Osteocyte (in vitro differentiated cells): ENCODE data around the gene HAPLN2. TPM values are rescaled to one million over a fixed set of nuclear protein-coding genes. Genes with fewer than 3 reads are reported as not detected.
A peak's percentile ranks its signal among the peaks of the same experiment; 100 is the strongest.

Experiments used
- DNase-seq: peaks from one replicate; pipeline ENCODE4 v3.0.0; 2021; ENCODE audit warnings: mixed read lengths; ENCODE audit not compliant: unreplicated experiment; ENCODE audit errors: extremely low spot score
- H3K27ac Mint-ChIP-seq: one replicate; pipeline ENCODE4 v1.8.0; 2021; ENCODE audit warnings: mild to moderate bottlenecking, mixed read lengths; ENCODE audit not compliant: unreplicated experiment
- H3K27me3 Mint-ChIP-seq: one replicate; pipeline ENCODE4 v1.8.0; 2021; ENCODE audit warnings: mixed read lengths; ENCODE audit not compliant: unreplicated experiment
- H3K36me3 Mint-ChIP-seq: one replicate; pipeline ENCODE4 v1.8.0; 2021; ENCODE audit warnings: mixed read lengths; ENCODE audit not compliant: unreplicated experiment
- H3K4me1 Mint-ChIP-seq: one replicate; pipeline ENCODE4 v1.8.0; 2021; ENCODE audit warnings: mixed read lengths; ENCODE audit not compliant: unreplicated experiment
- H3K4me3 Mint-ChIP-seq: one replicate; pipeline ENCODE4 v1.8.0; 2021; ENCODE audit warnings: mild to moderate bottlenecking, moderate library complexity, mixed read lengths; ENCODE audit not compliant: unreplicated experiment
- H3K9me3 Mint-ChIP-seq: one replicate; pipeline ENCODE4 v1.8.0; 2021; ENCODE audit warnings: mixed read lengths; ENCODE audit not compliant: unreplicated experiment
- CTCF ChIP-seq: fragments of 200-600 bp; sonication (generic); IDR thresholded peaks from 2 replicates; pipeline ENCODE4 v1.5.0; 2021; ENCODE audit warnings: antibody characterized with exemption, mild to moderate bottlenecking, moderate library complexity
- total RNA-seq: library from RNA; stranded (reverse); gene quantifications from 2 replicates; pipeline ENCODE4 v1.2.1, GENCODE V29; 2021

The HAPLN2 gene
- total RNA-seq, 1 donor from 2014 or later: 0.35 TPM

DNA sequence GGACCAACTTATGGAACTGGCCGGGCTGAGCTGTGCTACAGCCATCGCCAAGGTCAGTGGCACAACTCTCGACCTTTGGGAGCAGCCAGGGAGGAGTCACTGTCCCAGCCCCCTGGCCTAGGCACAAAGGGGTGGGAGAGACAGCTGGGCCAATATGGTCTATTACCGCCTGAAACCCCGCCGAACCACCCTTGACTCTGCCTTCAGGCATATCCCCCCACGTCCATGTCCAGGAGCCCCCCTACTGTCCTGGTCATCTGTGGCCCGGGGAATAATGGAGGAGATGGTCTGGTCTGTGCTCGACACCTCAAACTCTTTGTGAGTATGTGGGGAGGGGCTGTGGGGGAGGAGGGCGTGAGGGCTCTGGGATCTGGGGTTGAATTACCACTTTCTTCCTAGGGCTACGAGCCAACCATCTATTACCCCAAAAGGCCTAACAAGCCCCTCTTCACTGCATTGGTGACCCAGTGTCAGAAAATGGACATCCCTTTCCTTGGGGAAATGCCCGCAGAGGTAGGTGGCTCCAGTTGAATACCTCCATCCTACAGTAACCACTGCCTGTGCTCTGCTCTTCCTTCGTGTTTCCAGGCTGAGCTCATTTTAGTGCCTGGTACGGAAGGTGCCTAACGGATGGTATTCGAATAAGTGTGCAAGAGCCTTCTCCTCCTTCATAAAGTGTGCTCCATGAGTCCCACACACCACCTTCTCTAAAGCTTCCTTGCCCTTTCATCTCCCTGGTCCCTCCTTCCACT is 26.9 kb upstream of the HAPLN2 start:
- DNase-seq: no peak
- no peak for TF ChIP-seq CTCF
- Mint-ChIP-seq H3K9me3 (no peaks in the 10 kb centered on the region), H3K27me3 (peaks cover 2% of the 10 kb centered on the region), H3K4me1 (peaks cover 11% of the 10 kb centered on the region), H3K4me3 (peak overlapping the region; percentile 81), H3K36me3 (peaks cover 9% of the 10 kb centered on the region), H3K27ac (peak overlapping the region; percentile 41)

GRCh38 chr1:156592910-156593660 is 26.1 kb upstream of the HAPLN2 start:
- Mint-ChIP-seq H3K36me3 (peaks cover 9% of the 10 kb centered on the region), H3K4me3 (peak overlapping the region; percentile 81), H3K9me3 (no peaks in the 10 kb centered on the region), H3K27ac (no peak overlapping the region), H3K27me3 (peaks cover 2% of the 10 kb centered on the region), H3K4me1 (peaks cover 11% of the 10 kb centered on the region)
- TF ChIP-seq CTCF: no peak
- DNase-seq: no peak

- H3K27ac Mint-ChIP-seq: no peak overlapping the region
- no peaks in the 10 kb centered on the region for H3K9me3 Mint-ChIP-seq
These were observed 25.6 kb upstream of the HAPLN2 start for GRCh38 chr1:156593661-156593989.

DNA sequence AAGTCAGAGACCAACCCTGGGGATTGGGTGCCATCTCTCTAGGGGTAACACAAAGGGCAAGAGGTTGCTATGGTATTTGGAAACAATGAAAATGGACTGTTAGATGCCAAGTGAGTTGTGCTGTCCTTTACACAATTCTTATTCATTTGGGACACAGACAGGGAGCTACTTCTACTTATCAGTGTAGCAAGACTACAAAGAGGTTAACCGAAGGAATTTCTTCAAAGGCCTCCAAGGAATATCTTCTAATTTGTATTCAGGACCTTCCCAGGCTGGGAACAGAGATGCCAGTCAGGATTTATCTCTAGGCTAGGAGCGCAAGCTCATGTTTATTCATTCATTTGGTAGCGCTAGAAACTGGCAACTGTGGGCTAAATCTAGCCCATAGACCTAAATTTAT is 25.0 kb upstream of the HAPLN2 start:
- H3K4me1 Mint-ChIP-seq: peaks cover 11% of the 10 kb centered on the region
- H3K27ac Mint-ChIP-seq: no peak overlapping the region
- no peak for TF ChIP-seq CTCF
- peaks cover 9% of the 10 kb centered on the region for H3K36me3 Mint-ChIP-seq
- H3K9me3 Mint-ChIP-seq: no peaks in the 10 kb centered on the region
- no peak overlapping the region for H3K4me3 Mint-ChIP-seq
- DNase-seq: no peak
- H3K27me3 Mint-ChIP-seq: no peaks in the 10 kb centered on the region

More at GRCh38 chr1:156593661-156593989, 25.6 kb upstream of the HAPLN2 start:
- Mint-ChIP-seq H3K36me3 (peaks cover 9% of the 10 kb centered on the region), H3K27me3 (peaks cover under 1% of the 10 kb centered on the region), H3K4me1 (peaks cover 11% of the 10 kb centered on the region), H3K4me3 (no peak overlapping the region)
- no peak for DNase-seq
- no peak for TF ChIP-seq CTCF

GRCh38 chr1:156595016-156595415 is 24.2 kb upstream of the HAPLN2 start:
- no peaks in the 10 kb centered on the region for H3K27me3 Mint-ChIP-seq
- TF ChIP-seq CTCF: no peak
- DNase-seq: no peak
- no peak overlapping the region for H3K27ac Mint-ChIP-seq
- peaks cover 11% of the 10 kb centered on the region for H3K4me1 Mint-ChIP-seq
- H3K36me3 Mint-ChIP-seq: peaks cover 9% of the 10 kb centered on the region
- no peak overlapping the region for H3K4me3 Mint-ChIP-seq
- no peaks in the 10 kb centered on the region for H3K9me3 Mint-ChIP-seq
